Lower lobe of right lung (tissue), 2 donors: ENCODE data around the gene NTRK2. TPM values are rescaled to one million over a fixed set of nuclear protein-coding genes. Genes with fewer than 3 reads are reported as not detected.

Experiments
- ATAC-seq, 2 donors: fragments of 200-7000 bp; cut with Tn5 transposase; one replicate each; pipeline ENCODE4 v1.9.1; 2020 to 2022; ENCODE audit warnings: mild to moderate bottlenecking in 2 of 2, moderate library complexity in 2 of 2
- DNase-seq: peaks from one replicate; pipeline ENCODE4 v3.0.0-alpha.2; 2020
- H3K27ac ChIP-seq: fragments of 200-600 bp; one replicate; pipeline ENCODE4 v1.8.0; 2022
- H3K27me3 ChIP-seq: fragments of 200-600 bp; one replicate; pipeline ENCODE4 v1.8.0; 2022; ENCODE audit warnings: low read depth
- H3K36me3 ChIP-seq: fragments of 200-600 bp; one replicate; pipeline ENCODE4 v1.8.0; 2022; ENCODE audit warnings: mild to moderate bottlenecking
- H3K4me1 ChIP-seq: fragments of 200-600 bp; one replicate; pipeline ENCODE4 v1.8.0; 2022
- H3K4me3 ChIP-seq: fragments of 200-600 bp; one replicate; pipeline ENCODE4 v1.8.0; 2022; ENCODE audit warnings: mild to moderate bottlenecking
- H3K9me3 ChIP-seq: fragments of 200-600 bp; one replicate; pipeline ENCODE4 v1.8.0; 2022
- intact Hi-C: fragments of 100-400 bp; cut with DNase I; formaldehyde crosslinking; loops from one replicate; pipeline ENCODE4 v1.11.0; 2022
- total RNA-seq: library from RNA; stranded (reverse); fragmentation: NEBNext Ultra II Directional; extraction: Animal tissue kit (Norgen Biotek cat#: 25700); gene quantifications from one replicate; pipeline ENCODE4 v1.2.1, GENCODE V29; 2021
- TF ChIP-seq, protein P1 (sequence below): fragments of 200-600 bp; IDR thresholded peaks from one replicate; pipeline ENCODE4 v1.8.0; 2022; ENCODE audit warnings: antibody characterized with exemption, mild to moderate bottlenecking
- donor health status: DM: no; HTN: yes; CAD: no; lungs with severe emphysema.

NTRK2 gene
- total RNA-seq, 1 donor from 2014 or later = 7.7 TPM

DNA sequence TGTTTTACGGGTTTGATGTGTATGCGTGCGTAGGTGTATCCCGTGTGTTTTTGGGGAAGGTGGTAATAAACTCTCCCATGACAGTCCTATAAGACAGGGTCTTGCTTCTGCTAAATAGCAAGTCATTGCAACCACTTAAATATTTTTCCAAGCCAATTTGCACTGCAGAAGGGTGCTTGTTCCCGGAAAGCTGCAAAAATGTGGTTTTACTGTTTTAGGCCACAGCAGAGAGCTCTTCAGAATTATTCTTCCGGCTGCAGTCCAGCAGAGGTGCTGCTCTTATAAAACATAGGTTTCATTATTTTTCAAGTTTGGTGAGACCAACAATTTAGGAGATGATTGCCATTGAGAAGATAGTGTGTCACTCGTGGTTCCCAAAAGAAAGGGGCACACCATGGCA, 192.8 kb downstream of the NTRK2 start:
- intact Hi-C loops = no loop called here
- peak; percentile 64 to 67 for ATAC-seq
- H3K27ac ChIP-seq = peak overlapping the region; percentile 43

DNA sequence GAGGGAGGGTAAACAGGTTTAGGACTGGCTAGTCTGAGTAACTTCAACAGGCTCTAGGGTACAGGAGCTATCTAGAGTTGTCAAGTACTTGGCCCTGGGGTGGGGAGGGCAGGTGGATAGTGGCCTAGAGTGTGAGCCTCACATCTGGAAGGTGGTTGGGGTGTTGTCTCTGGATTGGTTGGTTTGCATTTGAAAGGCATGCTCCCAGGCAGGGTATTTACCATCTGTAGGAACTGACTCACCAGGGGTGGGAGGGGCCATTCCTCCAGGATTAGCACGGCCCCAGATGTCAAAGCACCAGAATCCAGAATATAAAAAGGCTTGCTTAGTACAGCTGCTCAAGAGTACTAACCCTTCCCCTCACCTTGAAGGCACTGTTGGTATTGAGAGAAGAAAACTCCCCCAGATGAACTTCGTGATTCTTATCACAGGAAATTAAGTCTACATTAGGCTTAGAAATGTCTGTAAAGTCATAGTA, 193.3 kb downstream of the NTRK2 start:
- H3K27ac ChIP-seq = peak overlapping the region; percentile 43
- H3K36me3 ChIP-seq = no peaks in the 10 kb centered on the region
- H3K4me3 ChIP-seq = no peak overlapping the region
- peak; percentile 81 to 87 for ATAC-seq
- TF ChIP-seq, protein P1, sequence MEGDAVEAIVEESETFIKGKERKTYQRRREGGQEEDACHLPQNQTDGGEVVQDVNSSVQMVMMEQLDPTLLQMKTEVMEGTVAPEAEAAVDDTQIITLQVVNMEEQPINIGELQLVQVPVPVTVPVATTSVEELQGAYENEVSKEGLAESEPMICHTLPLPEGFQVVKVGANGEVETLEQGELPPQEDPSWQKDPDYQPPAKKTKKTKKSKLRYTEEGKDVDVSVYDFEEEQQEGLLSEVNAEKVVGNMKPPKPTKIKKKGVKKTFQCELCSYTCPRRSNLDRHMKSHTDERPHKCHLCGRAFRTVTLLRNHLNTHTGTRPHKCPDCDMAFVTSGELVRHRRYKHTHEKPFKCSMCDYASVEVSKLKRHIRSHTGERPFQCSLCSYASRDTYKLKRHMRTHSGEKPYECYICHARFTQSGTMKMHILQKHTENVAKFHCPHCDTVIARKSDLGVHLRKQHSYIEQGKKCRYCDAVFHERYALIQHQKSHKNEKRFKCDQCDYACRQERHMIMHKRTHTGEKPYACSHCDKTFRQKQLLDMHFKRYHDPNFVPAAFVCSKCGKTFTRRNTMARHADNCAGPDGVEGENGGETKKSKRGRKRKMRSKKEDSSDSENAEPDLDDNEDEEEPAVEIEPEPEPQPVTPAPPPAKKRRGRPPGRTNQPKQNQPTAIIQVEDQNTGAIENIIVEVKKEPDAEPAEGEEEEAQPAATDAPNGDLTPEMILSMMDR = no peak
- no peaks in the 10 kb centered on the region for H3K27me3 ChIP-seq
- intact Hi-C loops = no loop called here
- no peaks in the 10 kb centered on the region for H3K9me3 ChIP-seq
- no peaks in the 10 kb centered on the region for H3K4me1 ChIP-seq
- DNase-seq = peak; percentile 43

More for the DNA sequence above, 192.8 kb downstream of the NTRK2 start:
- Histone ChIP-seq H3K36me3 (no peaks in the 10 kb centered on the region), H3K4me1 (no peaks in the 10 kb centered on the region), H3K4me3 (no peak overlapping the region), H3K9me3 (no peaks in the 10 kb centered on the region), H3K27me3 (no peaks in the 10 kb centered on the region)
- DNase-seq = no peak
- TF ChIP-seq, protein P1 = no peak

DNA sequence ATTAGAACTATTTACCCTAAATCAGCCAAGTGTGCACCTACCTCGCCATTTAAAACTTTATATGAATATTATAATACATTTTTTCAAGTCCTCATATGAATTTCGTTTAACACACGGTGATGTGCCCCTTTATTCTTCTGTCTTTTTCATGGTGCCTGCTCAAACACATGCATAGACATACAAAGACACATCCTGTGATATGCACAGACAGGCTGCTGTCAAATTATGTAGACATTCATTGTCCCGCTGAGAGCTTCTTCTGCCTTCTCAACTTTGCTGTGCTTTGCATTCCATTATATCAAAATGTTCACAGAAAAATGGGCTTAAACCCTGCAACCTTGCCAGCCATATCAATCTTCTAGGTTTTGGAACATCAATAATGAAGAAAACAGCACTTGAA, 193.8 kb downstream of the NTRK2 start:
- ATAC-seq = no peak

DNA sequence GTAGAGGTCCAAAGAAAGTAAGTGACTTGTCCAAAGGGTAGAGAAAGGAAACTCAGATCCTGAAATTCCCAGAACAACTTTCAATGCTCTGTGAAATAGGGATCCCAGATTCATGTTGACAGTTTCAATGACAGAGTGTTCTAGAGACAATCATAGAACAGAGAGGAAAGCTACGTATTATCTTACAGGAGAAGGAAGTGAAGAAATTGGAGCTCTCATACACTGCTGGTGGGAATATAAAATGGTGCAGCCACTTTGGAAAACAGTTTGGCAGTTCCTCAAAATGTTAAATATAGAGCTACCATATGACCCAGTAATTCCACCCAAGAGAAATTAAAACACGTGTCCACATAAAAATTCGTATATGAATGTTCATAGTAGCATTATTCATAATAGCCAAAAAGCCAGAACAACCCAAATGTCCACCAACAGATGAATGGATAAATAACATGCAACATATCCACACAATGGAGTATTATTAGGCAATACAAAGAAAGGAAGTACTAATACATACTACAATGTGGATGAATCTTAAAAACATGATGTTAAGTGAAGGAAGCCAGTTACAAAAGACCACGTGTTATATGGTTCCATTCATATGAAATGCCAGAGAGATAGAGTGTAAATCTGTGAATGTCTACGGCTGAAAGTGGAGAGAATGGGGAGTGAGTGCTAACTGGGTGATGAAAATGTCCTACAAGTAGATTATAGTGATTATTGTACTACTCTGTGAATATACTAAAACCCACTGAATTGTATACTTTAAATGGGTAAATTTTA, 197.1 kb downstream of the NTRK2 start:
- TF ChIP-seq, protein P1 = no peak
- Histone ChIP-seq H3K36me3 (no peaks in the 10 kb centered on the region), H3K27ac (no peak overlapping the region), H3K9me3 (no peaks in the 10 kb centered on the region), H3K4me1 (no peaks in the 10 kb centered on the region), H3K27me3 (no peaks in the 10 kb centered on the region), H3K4me3 (no peak overlapping the region)
- ATAC-seq (no peak), DNase-seq (no peak)
- intact Hi-C loops = no loop called here

More for the DNA sequence above, 193.8 kb downstream of the NTRK2 start:
- no peaks in the 10 kb centered on the region for H3K36me3 ChIP-seq
- no peak overlapping the region for H3K4me3 ChIP-seq
- no peaks in the 10 kb centered on the region for H3K4me1 ChIP-seq
- intact Hi-C loops = no loop called here
- H3K27ac ChIP-seq = no peak overlapping the region
- H3K27me3 ChIP-seq = no peaks in the 10 kb centered on the region
- DNase-seq = no peak
- H3K9me3 ChIP-seq = no peaks in the 10 kb centered on the region
- TF ChIP-seq, protein P1 = no peak

DNA sequence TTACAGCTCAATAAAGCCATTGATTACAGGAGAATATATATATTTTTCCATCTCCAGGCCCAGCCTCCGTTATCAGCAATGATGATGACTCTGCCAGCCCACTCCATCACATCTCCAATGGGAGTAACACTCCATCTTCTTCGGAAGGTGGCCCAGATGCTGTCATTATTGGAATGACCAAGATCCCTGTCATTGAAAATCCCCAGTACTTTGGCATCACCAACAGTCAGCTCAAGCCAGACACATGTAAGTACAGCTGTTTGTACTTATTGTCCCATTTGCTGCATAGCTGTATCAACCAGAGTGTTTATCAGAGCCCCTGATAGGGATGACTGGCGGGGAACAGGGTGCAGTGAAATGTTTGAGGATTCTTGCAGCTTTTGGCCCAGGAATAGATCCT, 197.7 kb downstream of the NTRK2 start:
- H3K9me3 ChIP-seq = no peaks in the 10 kb centered on the region
- H3K27ac ChIP-seq = no peak overlapping the region
- no peaks in the 10 kb centered on the region for H3K4me1 ChIP-seq
- H3K36me3 ChIP-seq = no peaks in the 10 kb centered on the region
- TF ChIP-seq, protein P1 = no peak
- H3K4me3 ChIP-seq = no peak overlapping the region
- H3K27me3 ChIP-seq = no peaks in the 10 kb centered on the region
- intact Hi-C loops = no loop called here
- DNase-seq (no peak), ATAC-seq (no peak)
